A549 (cell line): ENCODE results near the gene SRRM1. TPM values are rescaled to one million over a fixed set of nuclear protein-coding genes. Genes with fewer than 3 reads are reported as not detected.
"Not testable (repeated sequence)": the region's sequence is repeated elsewhere in the genome, so short reads cannot be mapped to it uniquely, and the experiment has no call there.

Source experiments
- ATAC-seq, 2 experiments: fragments of 200-7000 bp in 1 of 2; fragments of >200 bp in 1 of 2; cut with Nextera tagmentation in 1 of 2; cut with Tn5 transposase in 1 of 2; 3 replicates each; pipeline versions ENCODE4 v1.8.0 to v1.9.1; 2018 to 2020; ENCODE audit warnings: mild to moderate bottlenecking in 1 of 2, moderate library complexity in 1 of 2
- CTCF ChIA-PET: fragments of 300-600 bp; sonication (Branson Sonifier 250); formaldehyde crosslinking; extraction: SDS; loops from one replicate; lab custom pipeline; 2021; ENCODE audit warnings: antibody characterized with exemption, inconsistent platforms; lab: Yijun Ruan, JAX
- POLR2A ChIA-PET: fragments of 350-600 bp; formaldehyde crosslinking; extraction: SDS; loops from one replicate; lab custom pipeline; 2021; ENCODE audit warnings: antibody characterized with exemption, inconsistent platforms; lab: Yijun Ruan, JAX
- DNase-seq, 2 experiments: peaks; one replicate each; pipeline versions ENCODE4 v3.0.0 to v3.0.0-alpha.2; 2011 to 2016; ENCODE audit warnings: low read depth in 1 of 2, low spot score in 1 of 2
- FAIRE-seq: peaks from 2 replicates; lab custom pipeline; 2011; peaks lifted over from hg19 to GRCh38; lab: Jason Lieb, UNC
- H3K27ac ChIP-seq, 2 experiments: fragments of >200 bp; sonication (Bioruptor Twin); formaldehyde crosslinking; 3 replicates each; pipeline ENCODE4 v1.5.1; 2016 to 2017
- H3K4me1 ChIP-seq: fragments of >200 bp; sonication (Bioruptor Twin); formaldehyde crosslinking; 3 replicates; pipeline ENCODE4 v1.6.1; 2016
- H3K4me2 ChIP-seq: fragments of >200 bp; sonication (Bioruptor Twin); formaldehyde crosslinking; 3 replicates; pipeline ENCODE4 v1.6.1; 2016
- H3K4me3 ChIP-seq: fragments of >200 bp; sonication (Bioruptor Twin); formaldehyde crosslinking; 3 replicates; pipeline ENCODE4 v1.5.1; 2016
- H3K9me3 ChIP-seq: fragments of >200 bp; sonication (Bioruptor Twin); formaldehyde crosslinking; 3 replicates; pipeline ENCODE4 v1.6.1; 2016
- BHLHE40 ChIP-seq: IDR thresholded peaks from 2 replicates; pipeline ENCODE4 v1.6.1; 2012; ENCODE audit warnings: low read depth, low read length, inconsistent platforms
- CEBPB ChIP-seq, 2 experiments: fragments of >200 bp in 1 of 2; sonication (Bioruptor Twin) in 1 of 2; formaldehyde crosslinking in 1 of 2; IDR thresholded peaks; 2 replicates each; pipeline ENCODE4 v1.6.1; 2012 to 2016
- CHD2 ChIP-seq: fragments of 150-350 bp; IDR thresholded peaks from 2 replicates; pipeline ENCODE4 v1.6.1; 2014; ENCODE audit warnings: low read length; ENCODE audit not compliant: partially characterized antibody
- HDAC2 ChIP-seq: fragments of 200-600 bp; sonication (generic); IDR thresholded peaks from 2 replicates; pipeline ENCODE4 v1.6.1; 2016
- HEYL ChIP-seq: fragments of 250-450 bp; sonication (Bioruptor Pico); IDR thresholded peaks from 2 replicates; pipeline ENCODE4 v1.8.0; 2021; ENCODE audit warnings: mild to moderate bottlenecking, moderate library complexity
- HOXB5 ChIP-seq: fragments of 250-450 bp; sonication (Bioruptor Pico); IDR thresholded peaks from 2 replicates; pipeline ENCODE4 v1.5.0; 2020; ENCODE audit warnings: mild to moderate bottlenecking, moderate library complexity
- NR3C1 ChIP-seq: fragments of >200 bp; sonication (Bioruptor Twin); formaldehyde crosslinking; IDR thresholded peaks from 3 replicates; pipeline ENCODE4 v1.6.1; 2017
- POLR2AphosphoS2 ChIP-seq: conservative IDR thresholded peaks from 2 replicates; pipeline ENCODE4 v1.6.1; 2012; ENCODE audit warnings: low read length, improper control_type of control experiment, inconsistent platforms
- RAD21 ChIP-seq, 2 experiments: fragments of >200 bp in 1 of 2; sonication (Bioruptor Twin) in 1 of 2; formaldehyde crosslinking in 1 of 2; IDR thresholded peaks in 1 of 2; conservative IDR thresholded peaks in 1 of 2; 2 replicates in 1 of 2; 3 replicates in 1 of 2; pipeline ENCODE4 v1.6.1; 2012 to 2018; ENCODE audit warnings: inconsistent platforms in 1 of 2
- RCOR1 ChIP-seq: fragments of 150-350 bp; IDR thresholded peaks from 2 replicates; pipeline ENCODE4 v1.6.1; 2014; ENCODE audit warnings: antibody characterized with exemption, low read length, low read depth
- RNF2 ChIP-seq: fragments of 200-600 bp; sonication (generic); IDR thresholded peaks from 2 replicates; pipeline ENCODE4 v1.6.1; 2016; ENCODE audit warnings: low read depth, mild to moderate bottlenecking, antibody characterized with exemption, moderate library complexity, borderline replicate concordance
- TFCP2L1 ChIP-seq: fragments of 250-450 bp; sonication (Bioruptor Pico); IDR thresholded peaks from 2 replicates; pipeline ENCODE4 v1.5.0; 2021; ENCODE audit warnings: mild to moderate bottlenecking
- WGBS: methylation state at CpG from one replicate; pipeline ENCODE4 v1.1.6; 2017; ENCODE audit errors: missing lambda C conversion rate; 5-methylcytosine and 5-hydroxymethylcytosine counted together
- polyA plus RNA-seq, 4 experiments: library from polyadenylated mRNA; depleted of rRNA in 3 of 4; stranded (reverse); fragments of >200 nt; fragmentation: RNase III in 1 of 4; extraction: RNeasy Plus Mini Kit Qiagen cat#74134 plus additional on column Dnase treatment in 1 of 4; gene quantifications; 2 replicates in 3 of 4; 3 replicates in 1 of 4; pipeline ENCODE4 v1.2.3, GENCODE V29; 2011 to 2017
- small RNA-seq, 6 experiments: library from RNA; depleted of rRNA; stranded (forward); fragments of <200 nt; gene quantifications; one replicate each; pipeline ENCODE3, GENCODE V24; 2012
- TF ChIP-seq, protein P1 (sequence below): fragments of 200-600 bp; sonication (generic); IDR thresholded peaks from 2 replicates; pipeline ENCODE4 v1.6.1; 2016; ENCODE audit warnings: antibody characterized with exemption, mild to moderate bottlenecking, moderate library complexity
- TF ChIP-seq, protein P2 (sequence below): fragments of >200 bp; sonication (Bioruptor Twin); formaldehyde crosslinking; IDR thresholded peaks from 2 replicates; pipeline ENCODE4 v1.6.1; 2016
- TF ChIP-seq, protein P3 (sequence below): fragments of >200 bp; sonication (Bioruptor Twin); formaldehyde crosslinking; IDR thresholded peaks from 3 replicates; pipeline ENCODE4 v1.5.1; 2016

Gene SRRM1
- polyA plus RNA-seq, 2 of the 4 experiments (the other 2 are of a cell fraction), result 59.6 to 72.5 TPM

DNA sequence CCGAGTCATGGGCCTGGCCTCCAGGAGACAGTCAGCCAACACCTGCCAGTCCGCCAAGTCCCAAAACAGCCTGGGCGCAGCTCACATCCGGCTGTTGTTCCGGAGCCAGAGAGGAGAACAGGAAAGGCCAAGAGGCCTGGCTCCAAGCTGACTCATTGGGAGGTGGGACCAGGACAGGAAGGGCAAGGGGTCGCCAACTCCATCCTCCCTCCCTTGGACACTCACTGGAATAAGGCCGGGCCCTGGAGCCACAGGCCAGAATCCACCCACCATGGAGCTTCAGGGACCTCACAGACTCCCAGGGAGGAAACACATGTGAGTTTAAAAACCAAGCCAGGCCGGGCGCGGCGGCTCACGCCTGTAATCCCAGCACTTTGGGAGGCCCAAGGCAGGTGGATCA lies 77.0 kb downstream of the SRRM1 start:
- DNase-seq, result no peak
- Histone ChIP-seq H3K4me1 (peaks cover 10% of the 10 kb centered on the region), H3K4me2 (no peak overlapping the region), H3K27ac (0 out of 6 replicates have a peak overlapping the region, but pooled peaks of 1 of the 2 experiments have one; percentile 24), H3K9me3 (no peaks in the 10 kb centered on the region), H3K4me3 (no peak overlapping the region)
- TF ChIP-seq HOXB5, result no peak
- TF ChIP-seq BHLHE40, result no peak
- no peak for TF ChIP-seq RAD21 (conservative IDR thresholded peaks at IDR 0.05 in 1 of 2, IDR thresholded peaks at IDR 0.05 in 1 of 2)
- TF ChIP-seq, protein P1, sequence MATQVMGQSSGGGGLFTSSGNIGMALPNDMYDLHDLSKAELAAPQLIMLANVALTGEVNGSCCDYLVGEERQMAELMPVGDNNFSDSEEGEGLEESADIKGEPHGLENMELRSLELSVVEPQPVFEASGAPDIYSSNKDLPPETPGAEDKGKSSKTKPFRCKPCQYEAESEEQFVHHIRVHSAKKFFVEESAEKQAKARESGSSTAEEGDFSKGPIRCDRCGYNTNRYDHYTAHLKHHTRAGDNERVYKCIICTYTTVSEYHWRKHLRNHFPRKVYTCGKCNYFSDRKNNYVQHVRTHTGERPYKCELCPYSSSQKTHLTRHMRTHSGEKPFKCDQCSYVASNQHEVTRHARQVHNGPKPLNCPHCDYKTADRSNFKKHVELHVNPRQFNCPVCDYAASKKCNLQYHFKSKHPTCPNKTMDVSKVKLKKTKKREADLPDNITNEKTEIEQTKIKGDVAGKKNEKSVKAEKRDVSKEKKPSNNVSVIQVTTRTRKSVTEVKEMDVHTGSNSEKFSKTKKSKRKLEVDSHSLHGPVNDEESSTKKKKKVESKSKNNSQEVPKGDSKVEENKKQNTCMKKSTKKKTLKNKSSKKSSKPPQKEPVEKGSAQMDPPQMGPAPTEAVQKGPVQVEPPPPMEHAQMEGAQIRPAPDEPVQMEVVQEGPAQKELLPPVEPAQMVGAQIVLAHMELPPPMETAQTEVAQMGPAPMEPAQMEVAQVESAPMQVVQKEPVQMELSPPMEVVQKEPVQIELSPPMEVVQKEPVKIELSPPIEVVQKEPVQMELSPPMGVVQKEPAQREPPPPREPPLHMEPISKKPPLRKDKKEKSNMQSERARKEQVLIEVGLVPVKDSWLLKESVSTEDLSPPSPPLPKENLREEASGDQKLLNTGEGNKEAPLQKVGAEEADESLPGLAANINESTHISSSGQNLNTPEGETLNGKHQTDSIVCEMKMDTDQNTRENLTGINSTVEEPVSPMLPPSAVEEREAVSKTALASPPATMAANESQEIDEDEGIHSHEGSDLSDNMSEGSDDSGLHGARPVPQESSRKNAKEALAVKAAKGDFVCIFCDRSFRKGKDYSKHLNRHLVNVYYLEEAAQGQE, result no peak
- TF ChIP-seq CHD2, result no peak
- TF ChIP-seq, protein P2, sequence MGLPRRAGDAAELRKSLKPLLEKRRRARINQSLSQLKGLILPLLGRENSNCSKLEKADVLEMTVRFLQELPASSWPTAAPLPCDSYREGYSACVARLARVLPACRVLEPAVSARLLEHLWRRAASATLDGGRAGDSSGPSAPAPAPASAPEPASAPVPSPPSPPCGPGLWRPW, result no peak
- no peak for TF ChIP-seq POLR2AphosphoS2
- 84% methylated on average over 9 of the region's 12 CpGs for WGBS
- ChIA-PET CTCF (no interaction called here), POLR2A (interaction anchor here (1.2 kb wide), 1 partner anchor 25 kb away, joined by 5 read pairs; the partner anchor contains the start of gene CLIC4)
- FAIRE-seq, result no peak
- ATAC-seq, result no peak

DNA sequence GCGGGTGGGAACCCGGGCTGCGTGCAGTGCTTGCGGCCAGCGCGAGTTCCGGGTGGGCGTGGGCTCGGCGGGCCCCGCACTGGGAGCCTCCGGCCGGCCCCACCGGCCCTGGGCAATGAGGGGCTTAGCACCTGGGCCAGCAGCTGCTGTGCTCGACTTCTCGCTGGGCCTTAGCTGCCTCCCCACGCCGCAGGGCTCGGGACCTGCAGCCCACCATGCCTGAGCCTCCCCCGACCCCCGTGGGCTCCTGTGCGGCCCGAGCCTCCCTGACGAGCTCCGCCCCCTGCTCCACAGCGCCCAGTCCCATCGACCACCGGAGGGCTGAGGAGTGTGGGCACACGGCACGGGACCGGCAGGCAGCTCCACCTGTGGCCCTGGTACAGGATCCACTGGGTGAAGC lies 78.4 kb downstream of the SRRM1 start:
- no peak for FAIRE-seq
- H3K9me3 ChIP-seq, result no peaks in the 10 kb centered on the region
- peaks cover 11% of the 10 kb centered on the region for H3K4me1 ChIP-seq
- TF ChIP-seq RCOR1, result no peak
- TF ChIP-seq TFCP2L1 (CRISPR knock-in tag), result no peak
- TF ChIP-seq CEBPB (IDR thresholded peaks at IDR 0.05), result no peak
- no peak for TF ChIP-seq NR3C1
- TF ChIP-seq HDAC2, result no peak
- TF ChIP-seq, protein P3, sequence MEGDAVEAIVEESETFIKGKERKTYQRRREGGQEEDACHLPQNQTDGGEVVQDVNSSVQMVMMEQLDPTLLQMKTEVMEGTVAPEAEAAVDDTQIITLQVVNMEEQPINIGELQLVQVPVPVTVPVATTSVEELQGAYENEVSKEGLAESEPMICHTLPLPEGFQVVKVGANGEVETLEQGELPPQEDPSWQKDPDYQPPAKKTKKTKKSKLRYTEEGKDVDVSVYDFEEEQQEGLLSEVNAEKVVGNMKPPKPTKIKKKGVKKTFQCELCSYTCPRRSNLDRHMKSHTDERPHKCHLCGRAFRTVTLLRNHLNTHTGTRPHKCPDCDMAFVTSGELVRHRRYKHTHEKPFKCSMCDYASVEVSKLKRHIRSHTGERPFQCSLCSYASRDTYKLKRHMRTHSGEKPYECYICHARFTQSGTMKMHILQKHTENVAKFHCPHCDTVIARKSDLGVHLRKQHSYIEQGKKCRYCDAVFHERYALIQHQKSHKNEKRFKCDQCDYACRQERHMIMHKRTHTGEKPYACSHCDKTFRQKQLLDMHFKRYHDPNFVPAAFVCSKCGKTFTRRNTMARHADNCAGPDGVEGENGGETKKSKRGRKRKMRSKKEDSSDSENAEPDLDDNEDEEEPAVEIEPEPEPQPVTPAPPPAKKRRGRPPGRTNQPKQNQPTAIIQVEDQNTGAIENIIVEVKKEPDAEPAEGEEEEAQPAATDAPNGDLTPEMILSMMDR, result no peak
- TF ChIP-seq RNF2, result no peak
- TF ChIP-seq HEYL (CRISPR knock-in tag), result no peak
- TF ChIP-seq, all 56 proteins: peak for 0
- Histone ChIP-seq H3K4me3 (no peak overlapping the region), H3K27ac (no peak overlapping the region), H3K4me2 (no peak overlapping the region)
- 100% methylated on average over 4 of the region's 31 CpGs for WGBS
- ATAC-seq, result no peak
- POLR2A ChIA-PET, result no interaction called here
- CTCF ChIA-PET, result interaction anchor here (1.2 kb wide), 1 partner anchor 24 kb away, joined by 3 read pairs; the partner anchor contains the start of gene CLIC4
- DNase-seq, result no peak

DNA sequence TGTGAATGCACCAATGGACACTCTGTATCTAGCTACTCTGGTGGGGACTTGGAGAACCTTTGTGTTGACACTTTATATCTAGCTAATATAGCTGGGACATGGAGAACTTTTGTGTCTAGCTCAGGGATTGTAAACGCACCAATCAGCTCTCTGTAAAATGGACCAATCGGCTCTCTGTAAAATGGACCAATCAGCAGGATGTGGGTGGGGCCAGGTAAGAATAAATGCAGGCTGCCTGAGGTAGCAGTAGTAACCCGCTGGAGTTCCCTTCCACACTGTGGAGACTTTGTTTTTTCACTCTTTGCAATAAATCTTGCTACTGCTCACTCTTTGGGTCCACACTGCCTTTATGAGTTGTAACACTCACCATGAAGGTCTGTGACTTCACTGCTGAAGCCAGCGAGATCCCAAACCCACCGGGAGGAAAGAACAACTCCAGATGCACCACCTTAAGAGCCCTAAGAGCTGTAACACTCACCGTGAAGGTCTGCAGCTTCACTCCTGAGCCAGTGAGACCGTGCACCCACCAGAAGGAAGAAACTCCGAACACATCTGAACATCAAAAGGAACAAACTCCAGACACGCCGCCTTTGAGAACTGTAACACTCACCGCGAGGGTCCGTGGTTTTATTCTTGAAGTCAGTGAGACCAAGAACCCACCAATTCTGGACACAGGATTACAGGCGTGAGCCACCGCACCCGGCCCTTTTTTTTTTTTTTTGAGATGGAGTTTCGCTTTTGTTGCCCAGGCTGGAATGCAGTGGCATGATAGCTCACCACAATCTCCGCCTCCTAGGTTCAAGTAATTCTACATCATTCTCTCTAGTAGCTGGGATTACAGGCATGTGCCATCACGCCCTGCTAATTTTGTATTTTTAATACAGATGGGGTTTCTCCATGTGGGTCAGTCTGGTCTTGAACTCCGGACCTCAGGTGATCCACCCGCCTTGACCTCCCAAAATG lies 79.3 kb downstream of the SRRM1 start:
- H3K4me2 ChIP-seq, H3K4me3 ChIP-seq, ATAC-seq, DNase-seq, H3K9me3 ChIP-seq, FAIRE-seq, POLR2A ChIA-PET, H3K27ac ChIP-seq: not testable (repeated sequence)
- peaks cover 15% of the 10 kb centered on the region for H3K4me1 ChIP-seq
- CTCF ChIA-PET, result interaction anchor here (1.1 to 3.8 kb wide), 4 partner anchors 23 to 125 kb away, joined by 3 to 22 read pairs (median 4); partner anchors contain the start of gene CLIC4
- 87% methylated on average over 20 of the region's 21 CpGs for WGBS

Small RNA genes lying within 50 kb of the gene (small RNA-seq; reads per million reads assigned to genes)
- 0 reads per million in 6 experiments for gene RF00019

Other genes starting within 250 kb of the SRRM1 start
- gene STPG1, start 229.5 kb upstream of the SRRM1 start, polyA plus RNA-seq (2011; rRNA removed), result 9.5 and 9.7 TPM in 2 replicates
- 4.2 to 4.9 TPM (median 4.4 TPM) in 3 replicates for gene STPG1, start 229.5 kb upstream of the SRRM1 start, polyA plus RNA-seq (2017; fragmentation: RNase III; extraction: RNeasy Plus Mini Kit Qiagen cat#74134 plus additional on column Dnase treatment)
- 10.4 and 14.7 TPM in 2 replicates for gene NIPAL3, start 227.5 kb upstream of the SRRM1 start, polyA plus RNA-seq (2011; rRNA removed)
- 4.5 to 5.2 TPM (median 5.1 TPM) in 3 replicates for gene NIPAL3, start 227.5 kb upstream of the SRRM1 start, polyA plus RNA-seq (2017; fragmentation: RNase III; extraction: RNeasy Plus Mini Kit Qiagen cat#74134 plus additional on column Dnase treatment)
- gene RCAN3, start 140.5 kb upstream of the SRRM1 start, polyA plus RNA-seq (2011; rRNA removed), result 11.5 and 14.6 TPM in 2 replicates
- gene RCAN3, start 140.5 kb upstream of the SRRM1 start, polyA plus RNA-seq (2017; fragmentation: RNase III; extraction: RNeasy Plus Mini Kit Qiagen cat#74134 plus additional on column Dnase treatment), result 6.7 to 7.5 TPM (median 7.4 TPM) in 3 replicates
- gene NCMAP, start 87.2 kb upstream of the SRRM1 start, polyA plus RNA-seq (2011; rRNA removed), result 1.7 and 2.2 TPM in 2 replicates
- 0.08 to 0.24 TPM (median 0.13 TPM) in 3 replicates for gene NCMAP, start 87.2 kb upstream of the SRRM1 start, polyA plus RNA-seq (2017; fragmentation: RNase III; extraction: RNeasy Plus Mini Kit Qiagen cat#74134 plus additional on column Dnase treatment)
- gene CLIC4, start 102.1 kb downstream of the SRRM1 start, polyA plus RNA-seq (2011; rRNA removed), result 85.4 and 97.4 TPM in 2 replicates
- gene CLIC4, start 102.1 kb downstream of the SRRM1 start, polyA plus RNA-seq (2017; fragmentation: RNase III; extraction: RNeasy Plus Mini Kit Qiagen cat#74134 plus additional on column Dnase treatment), result 52.0 to 54.4 TPM (median 52.1 TPM) in 3 replicates